K562 (cell line): Measurements from ENCODE around the gene THAP4. TPM values are rescaled to one million over a fixed set of nuclear protein-coding genes. Genes with fewer than 3 reads are reported as not detected.

Source experiments
- ATAC-seq: fragments of 200-7000 bp; cut with Tn5 transposase; 3 replicates; pipeline ENCODE4 v1.9.1; 2020; ENCODE audit warnings: moderate library complexity
- BruUV-seq: library from RNA; stranded (reverse); fragments of 400-500 nt; replicated peaks from 2 replicates; lab custom pipeline; 2021; lab: Mats Ljungman, UMichigan
- CTCF ChIA-PET: fragments of 300-600 bp; formaldehyde crosslinking; extraction: SDS; loops from one replicate; lab custom pipeline; 2021; ENCODE audit warnings: low intra/inter-chr PET ratio; lab: Yijun Ruan, JAX
- POLR2A ChIA-PET: fragments of 300-600, 350-650 bp; sonication (Branson Sonifier 250); formaldehyde crosslinking; extraction: SDS; loops from one replicate; lab custom pipeline; 2021; ENCODE audit warnings: antibody characterized with exemption, inconsistent platforms; lab: Yijun Ruan, JAX
- DNase-seq, 4 experiments: peaks; one replicate each; pipeline versions ENCODE4 v3.0.0 to v3.0.0-alpha.2; 2011 to 2018; ENCODE audit warnings: low spot score in 3 of 4, mixed read lengths in 3 of 4; ENCODE audit errors: extremely low read depth in 1 of 4
- FAIRE-seq: peaks from 2 replicates; lab custom pipeline; 2011; peaks lifted over from hg19 to GRCh38; lab: Jason Lieb, UNC
- H2AFZ ChIP-seq: 2 replicates; pipeline ENCODE4 v1.6.0; 2011; ENCODE audit warnings: low read depth, low read length, control low read depth, inconsistent platforms
- H3K27ac ChIP-seq: fragments of 200-600 bp; 3 replicates; pipeline ENCODE4 v1.8.0; 2011; ENCODE audit warnings: low read depth, mild to moderate bottlenecking, control low read depth, inconsistent platforms, low read length, moderate library complexity, mixed read lengths; ENCODE audit errors: extremely low read depth
- H3K27me3 ChIP-seq, 2 experiments: fragments of 300-600 bp in 1 of 2; 2 replicates in 1 of 2; 3 replicates in 1 of 2; pipeline versions ENCODE4 v1.6.0 to v1.8.0; 2011; ENCODE audit warnings: inconsistent platforms in 2 of 2, low read length in 2 of 2, mild to moderate bottlenecking in 1 of 2, mixed read lengths in 1 of 2, moderate library complexity in 1 of 2; ENCODE audit not compliant: control insufficient read depth in 2 of 2, insufficient read depth in 2 of 2
- H3K36me3 ChIP-seq: fragments of 300-600 bp; 3 replicates; pipeline ENCODE4 v1.8.0; 2011; ENCODE audit warnings: mild to moderate bottlenecking, low read length, inconsistent platforms; ENCODE audit not compliant: control insufficient read depth, insufficient read depth
- H3K4me1 ChIP-seq, 2 experiments: fragments of 200-600 bp in 1 of 2; replicated peaks in 1 of 2; 2 replicates in 1 of 2; 3 replicates in 1 of 2; pipeline versions ENCODE4 v1.5.1 to v1.8.0; 2011; ENCODE audit warnings: inconsistent platforms in 2 of 2, low read length in 2 of 2, mild to moderate bottlenecking in 1 of 2, mixed read lengths in 1 of 2, moderate library complexity in 1 of 2; ENCODE audit not compliant: control insufficient read depth in 2 of 2, insufficient read depth in 2 of 2
- H3K4me2 ChIP-seq: 2 replicates; pipeline ENCODE4 v1.6.1; 2011; ENCODE audit warnings: low read length, control low read depth, inconsistent platforms, mixed read lengths; ENCODE audit not compliant: insufficient read depth
- H3K4me3 ChIP-seq: fragments of 200-600 bp; sonication (generic), shearing (Covaris generic); 2 replicates; pipeline ENCODE4 v1.5.1; 2016; ENCODE audit warnings: control low read depth, inconsistent platforms
- H3K79me2 ChIP-seq: fragments of 200-600 bp; 3 replicates; pipeline ENCODE4 v1.8.0; 2011; ENCODE audit warnings: low read length, inconsistent platforms; ENCODE audit not compliant: control insufficient read depth, insufficient read depth
- H3K9ac ChIP-seq, 2 experiments: 2 replicates each; pipeline versions ENCODE4 v1.6.0 to v1.6.1; 2011; ENCODE audit warnings: low read depth in 2 of 2, low read length in 2 of 2, control low read depth in 1 of 2, inconsistent platforms in 1 of 2, mild to moderate bottlenecking in 1 of 2, mixed read lengths in 1 of 2; ENCODE audit not compliant: insufficient read depth in 1 of 2
- H3K9me1 ChIP-seq: one replicate; pipeline ENCODE4 v1.6.0; 2011; ENCODE audit warnings: inconsistent platforms, mild to moderate bottlenecking, low read length, moderate library complexity; ENCODE audit not compliant: control insufficient read depth, insufficient read depth
- H3K9me3 ChIP-seq: replicated peaks from 2 replicates; pipeline ENCODE4 v1.5.1; 2011; ENCODE audit warnings: low read depth, low read length, inconsistent platforms; ENCODE audit not compliant: control insufficient read depth, insufficient read depth
- H4K20me1 ChIP-seq: replicated peaks from 2 replicates; pipeline ENCODE4 v1.6.1; 2011; ENCODE audit warnings: low read length, inconsistent platforms, mixed read lengths; ENCODE audit not compliant: control insufficient read depth, insufficient read depth
- CHD1 ChIP-seq: fragments of 200-600 bp; sonication (generic); IDR thresholded peaks from one replicate; pipeline ENCODE4 v1.6.1; 2012; ENCODE audit warnings: mild to moderate bottlenecking, moderate library complexity, low read length, inconsistent platforms
- CHD4 ChIP-seq: fragments of 200-600 bp; sonication (generic); IDR thresholded peaks from 3 replicates; pipeline ENCODE4 v1.6.1; 2012; ENCODE audit warnings: low read depth, mild to moderate bottlenecking, mixed read lengths, low read length, inconsistent platforms; ENCODE audit not compliant: insufficient read depth, insufficient replicate concordance, poor library complexity, severe bottlenecking
- DIDO1 ChIP-seq: fragments of 450-650 bp; IDR thresholded peaks from 2 replicates; pipeline ENCODE4 v1.6.1; 2016; ENCODE audit warnings: low read depth, missing biosample characterization, missing genetic modification characterization
- GTF2E2 ChIP-seq: fragments of 200-800 bp; sonication (Bioruptor generic); IDR thresholded peaks from 2 replicates; pipeline ENCODE4 v1.6.1; 2016; ENCODE audit warnings: missing genetic modification characterization, missing compliant biosample characterization
- KAT7 ChIP-seq: sonication (generic); formaldehyde crosslinking; IDR thresholded peaks from 2 replicates; pipeline ENCODE4 v1.8.0; 2022; ENCODE audit warnings: missing genetic modification reagents, mild to moderate bottlenecking, borderline replicate concordance
- POLR3G ChIP-seq: IDR thresholded peaks from 2 replicates; pipeline ENCODE4 v1.6.1; 2011; ENCODE audit not compliant: insufficient read length, insufficient replicate concordance; ENCODE audit errors: extremely low read depth
- RBM34 ChIP-seq: fragments of 200-400 bp; formaldehyde crosslinking; IDR thresholded peaks from 2 replicates; pipeline ENCODE4 v1.6.1; 2018; ENCODE audit warnings: low read length, borderline replicate concordance; ENCODE audit not compliant: insufficient read depth
- SAFB ChIP-seq: fragments of 200-400 bp; formaldehyde crosslinking; IDR thresholded peaks from 2 replicates; pipeline ENCODE4 v1.6.1; 2017; ENCODE audit warnings: low read depth, low read length, borderline replicate concordance
- SAP30 ChIP-seq: fragments of 200-600 bp; sonication (generic); IDR thresholded peaks from 2 replicates; pipeline ENCODE4 v1.6.1; 2012; ENCODE audit warnings: borderline replicate concordance, low read depth, mild to moderate bottlenecking, moderate library complexity, low read length, control low read depth, inconsistent platforms; ENCODE audit not compliant: insufficient read depth, poor library complexity, severe bottlenecking
- TAF1 ChIP-seq: IDR thresholded peaks from 2 replicates; pipeline ENCODE4 v1.6.1; 2011; ENCODE audit warnings: mild to moderate bottlenecking, low read length, moderate library complexity; ENCODE audit not compliant: insufficient read depth, control insufficient read depth, severe bottlenecking; ENCODE audit errors: extremely low read depth
- XRCC4 ChIP-seq: IDR thresholded peaks from one replicate; pipeline ENCODE4 v1.6.1; 2011; ENCODE audit not compliant: insufficient read depth, insufficient read length; ENCODE audit errors: extremely low read depth
- ZBTB1 ChIP-seq: sonication (generic); formaldehyde crosslinking; IDR thresholded peaks from 2 replicates; pipeline ENCODE4 v1.8.1; 2023; ENCODE audit warnings: missing genetic modification reagents, low read depth, mild to moderate bottlenecking, borderline replicate concordance
- ZFP30 ChIP-seq: fragments of 250-450 bp; sonication (Bioruptor Pico); IDR thresholded peaks from 2 replicates; pipeline ENCODE4 v1.8.0; 2022; ENCODE audit warnings: moderate library complexity, mild to moderate bottlenecking, inconsistent platforms, borderline replicate concordance
- ZNF316 ChIP-seq: fragments of 450-650 bp; IDR thresholded peaks from 2 replicates; pipeline ENCODE4 v1.6.1; 2016
- WGBS: fragments of 100-300 bp; shearing (Covaris generic); methylation state at CpG from one replicate; pipeline ENCODE4 v1.1.6; 2016; ENCODE audit warnings: low coverage, mixed read lengths; ENCODE audit not compliant: insufficient coverage; ENCODE audit errors: missing lambda C conversion rate; 5-methylcytosine and 5-hydroxymethylcytosine counted together
- in situ Hi-C: fragments of 300-500 bp; cut with MboI; formaldehyde crosslinking; loops from 4 replicates; pipeline ENCODE4 v1.15.0; 2018; ENCODE audit warnings: inconsistent platforms, mixed read lengths
- intact Hi-C: fragments of 100-400 bp; cut with micrococcal nuclease; formaldehyde crosslinking; loops from 2 replicates; pipeline ENCODE4 v1.14.2; 2022
- polyA plus RNA-seq, 8 experiments: library from polyadenylated mRNA; depleted of rRNA in 4 of 8; stranded (reverse) in 5 of 8; unstranded in 3 of 8; fragments of >200 nt; fragmentation: Nextera tagmentation in 2 of 8; fragmentation: Illumina TruSeq in 1 of 8; extraction: Ambion mirVana in 2 of 8; extraction: Trizol in 1 of 8; gene quantifications; 2 replicates each; pipeline versions ENCODE4 v1.2.1 to v1.2.3, GENCODE V29; 2011 to 2014; ENCODE audit warnings: inconsistent platforms in 1 of 8, missing spikeins in 1 of 8
- total RNA-seq, 7 experiments: library from RNA; depleted of rRNA in 6 of 7; stranded (reverse); fragments of >200 nt in 6 of 7; fragmentation: Illumina TruSeq in 2 of 7; extraction: Trizol in 2 of 7; gene quantifications; 2 replicates each; pipeline versions ENCODE4 v1.2.1 to v1.2.3, GENCODE V29; 2011 to 2021; ENCODE audit warnings: low replicate concordance in 1 of 7
- TF ChIP-seq, protein P1 (sequence below), 2 experiments: fragments of 450-650 bp in 1 of 2; sonication (generic) in 1 of 2; formaldehyde crosslinking; conservative IDR thresholded peaks; 2 replicates each; pipeline versions ENCODE4 v1.4.0 to v1.8.1; 2020 to 2022; ENCODE audit warnings: mild to moderate bottlenecking in 1 of 2, missing genetic modification reagents in 1 of 2
- TF ChIP-seq, protein P2 (sequence below), 2 experiments: IDR thresholded peaks; 2 replicates each; pipeline ENCODE4 v1.6.1; 2012; ENCODE audit warnings: improper control_type of control experiment in 2 of 2, low read depth in 2 of 2, low read length in 2 of 2, borderline replicate concordance in 1 of 2

Gene THAP4
- total and polyA plus RNA-seq, 9 of the 15 experiments (the other 6 are each of a cell fraction or from before 2014, with no cell fraction given), result 8.6 to 60.9 (median 43.9) TPM

DNA sequence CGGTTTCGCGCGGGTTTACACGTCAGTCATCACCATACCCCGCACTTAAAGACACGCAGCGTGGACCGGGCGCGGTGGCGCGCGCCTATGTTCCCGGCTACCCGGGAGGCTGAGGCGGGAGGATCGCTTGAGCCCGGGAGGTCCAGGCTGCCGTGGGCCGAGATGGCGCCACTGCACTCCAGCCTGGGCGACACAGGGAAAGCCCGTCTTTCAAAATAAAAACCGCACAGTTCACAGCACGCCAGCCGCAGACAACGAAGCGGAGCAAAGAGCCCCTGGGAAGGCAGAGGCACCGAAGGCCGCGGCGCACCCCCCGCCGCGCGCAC lies 49.3 kb upstream of the THAP4 start:
- ChIA-PET CTCF (no interaction called here), POLR2A (interaction anchor here (0.7 to 1.5 kb wide), 6 partner anchors 8 to 27 kb away, joined by 3 to 9 read pairs (median 5); partner anchors contain the start of gene ING5)
- H3K27me3 ChIP-seq, result no peaks in the 10 kb centered on the region
- TF ChIP-seq XRCC4 (no peak), CHD4 (no peak), TAF1 (no peak), CHD1 (peak; percentile 29), SAP30 (peak; percentile 69), KAT7 (peak; percentile 48; the same call in 1 of the 2 replicates), RBM34 (0 out of 2 replicates have a peak, but pooled peaks have one; percentile 5), ZBTB1 (peak; percentile 63; the same call in 1 of the 2 replicates), ZNF316 (no peak), ZFP30 (CRISPR knock-in tag) (no peak), POLR3G (no peak), GTF2E2 (tag) (0 out of 2 replicates have a peak, but pooled peaks have one; percentile 12), SAFB (0 out of 2 replicates have a peak, but pooled peaks have one; percentile 25), DIDO1 (tag) (no peak)
- TF ChIP-seq, protein P1, sequence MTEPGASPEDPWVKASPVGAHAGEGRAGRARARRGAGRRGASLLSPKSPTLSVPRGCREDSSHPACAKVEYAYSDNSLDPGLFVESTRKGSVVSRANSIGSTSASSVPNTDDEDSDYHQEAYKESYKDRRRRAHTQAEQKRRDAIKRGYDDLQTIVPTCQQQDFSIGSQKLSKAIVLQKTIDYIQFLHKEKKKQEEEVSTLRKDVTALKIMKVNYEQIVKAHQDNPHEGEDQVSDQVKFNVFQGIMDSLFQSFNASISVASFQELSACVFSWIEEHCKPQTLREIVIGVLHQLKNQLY (CRISPR knock-in tag; conservative IDR thresholded peaks at IDR 0.05), result no peak
- TF ChIP-seq, protein P2, sequence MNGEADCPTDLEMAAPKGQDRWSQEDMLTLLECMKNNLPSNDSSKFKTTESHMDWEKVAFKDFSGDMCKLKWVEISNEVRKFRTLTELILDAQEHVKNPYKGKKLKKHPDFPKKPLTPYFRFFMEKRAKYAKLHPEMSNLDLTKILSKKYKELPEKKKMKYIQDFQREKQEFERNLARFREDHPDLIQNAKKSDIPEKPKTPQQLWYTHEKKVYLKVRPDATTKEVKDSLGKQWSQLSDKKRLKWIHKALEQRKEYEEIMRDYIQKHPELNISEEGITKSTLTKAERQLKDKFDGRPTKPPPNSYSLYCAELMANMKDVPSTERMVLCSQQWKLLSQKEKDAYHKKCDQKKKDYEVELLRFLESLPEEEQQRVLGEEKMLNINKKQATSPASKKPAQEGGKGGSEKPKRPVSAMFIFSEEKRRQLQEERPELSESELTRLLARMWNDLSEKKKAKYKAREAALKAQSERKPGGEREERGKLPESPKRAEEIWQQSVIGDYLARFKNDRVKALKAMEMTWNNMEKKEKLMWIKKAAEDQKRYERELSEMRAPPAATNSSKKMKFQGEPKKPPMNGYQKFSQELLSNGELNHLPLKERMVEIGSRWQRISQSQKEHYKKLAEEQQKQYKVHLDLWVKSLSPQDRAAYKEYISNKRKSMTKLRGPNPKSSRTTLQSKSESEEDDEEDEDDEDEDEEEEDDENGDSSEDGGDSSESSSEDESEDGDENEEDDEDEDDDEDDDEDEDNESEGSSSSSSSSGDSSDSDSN (IDR thresholded peaks at IDR 0.05; ENCODE audit: borderline replicate concordance in 1 of 2, low read depth in 2 of 2, low read length in 2 of 2), result no peak
- H3K4me3 ChIP-seq, result peak overlapping the region; percentile 97
- WGBS, result under 1% methylated on average over 26 of the region's 37 CpGs
- FAIRE-seq (no peak), ATAC-seq (peak; percentile 12), DNase-seq (peak in 1 of 4 experiments; percentile 34)
- H4K20me1 ChIP-seq, result no peaks in the 10 kb centered on the region
- H3K9me1 ChIP-seq, result no peaks in the 10 kb centered on the region
- H2AFZ ChIP-seq, result peak overlapping the region; percentile 68
- H3K4me1 ChIP-seq, result peaks cover 4 to 11% of the 10 kb centered on the region in 2 experiments; a peak in 4 of 5 replicates
- H3K4me2 ChIP-seq, result peak overlapping the region; percentile 78
- intact Hi-C loops (loop anchor here (5.0 kb wide), 1 partner anchor 46 kb away; the partner anchor contains the start of gene D2HGDH), in situ Hi-C loops (no loop called here)
- BruUV-seq, result no TSS peak
- H3K27ac ChIP-seq, result peak overlapping the region; percentile 95
- peaks cover 49% of the 10 kb centered on the region for H3K79me2 ChIP-seq
- peak overlapping the region; percentile 94 to 95 for H3K9ac ChIP-seq
- H3K36me3 ChIP-seq, result peaks cover 56% of the 10 kb centered on the region
- H3K9me3 ChIP-seq, result no peaks in the 10 kb centered on the region
